22Rv1 (cell line): ENCODE results near the gene NOC3L.
"Not testable (repeated sequence)": the region's sequence is repeated elsewhere in the genome, so short reads cannot be mapped to it uniquely, and the experiment has no call there.

Source experiments
- H3K27ac ChIP-seq: fragments of 450-650 bp; 2 replicates; pipeline ENCODE4 v1.5.1; 2017
- CTCF ChIP-seq: fragments of 450-650 bp; IDR thresholded peaks from 2 replicates; pipeline ENCODE4 v1.5.1; 2017; ENCODE audit warnings: mild to moderate bottlenecking
- ZFX ChIP-seq: fragments of 450-650 bp; IDR thresholded peaks from 2 replicates; pipeline ENCODE4 v1.6.1; 2017; ENCODE audit warnings: antibody characterized with exemption, borderline replicate concordance

NOC3L gene

DNA sequence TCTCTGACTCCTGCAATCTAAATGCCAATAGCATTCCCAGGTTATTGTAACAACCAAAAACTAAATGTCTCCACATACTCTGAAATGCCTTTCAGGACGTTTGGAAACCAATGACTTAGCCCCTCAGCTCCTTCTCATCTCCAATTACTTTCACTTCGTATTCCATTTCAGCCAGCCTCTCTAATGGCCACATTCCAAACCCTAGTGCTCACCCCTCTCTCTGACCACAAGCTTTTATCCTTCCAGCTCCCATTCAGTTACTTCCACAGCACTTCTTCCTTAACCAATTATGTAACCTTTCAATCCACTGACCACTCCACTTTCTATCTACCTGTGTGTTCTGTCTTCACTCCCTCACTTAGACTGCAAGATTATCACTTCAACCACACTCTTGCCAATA, 4.3 kb downstream of the NOC3L start:
- TF ChIP-seq ZFX: no peak
- TF ChIP-seq CTCF: no peak
- no peak overlapping the region for H3K27ac ChIP-seq

- H3K27ac ChIP-seq: no peak overlapping the region
- TF ChIP-seq ZFX: no peak
- no peak for TF ChIP-seq CTCF
Observed at GRCh38 chr10:94357193-94357592, 5.5 kb downstream of the NOC3L start.

DNA sequence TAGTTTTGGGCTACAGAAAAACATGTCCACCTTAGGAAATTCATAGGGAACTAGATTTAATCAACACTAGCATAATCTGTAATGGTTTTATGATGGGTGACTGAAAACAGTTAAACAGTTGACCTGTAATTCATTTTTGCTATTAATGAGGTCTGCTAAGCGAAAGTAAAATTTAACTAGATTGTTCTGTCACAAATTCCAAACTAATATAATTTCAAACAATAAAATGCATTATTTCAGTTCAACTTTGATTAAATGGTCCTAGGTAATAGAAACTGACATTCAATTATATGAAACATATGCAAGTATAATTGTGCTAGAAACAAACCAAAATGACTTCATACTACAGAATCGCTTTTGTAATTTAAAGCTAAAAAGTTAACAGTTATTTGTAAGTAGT, 6.9 kb downstream of the NOC3L start:
- H3K27ac ChIP-seq: no peak overlapping the region
- TF ChIP-seq CTCF: no peak
- no peak for TF ChIP-seq ZFX

- TF ChIP-seq CTCF: no peak
- TF ChIP-seq ZFX: no peak
- H3K27ac ChIP-seq: no peak overlapping the region
Observed at GRCh38 chr10:94353336-94353735, 9.4 kb downstream of the NOC3L start.

DNA sequence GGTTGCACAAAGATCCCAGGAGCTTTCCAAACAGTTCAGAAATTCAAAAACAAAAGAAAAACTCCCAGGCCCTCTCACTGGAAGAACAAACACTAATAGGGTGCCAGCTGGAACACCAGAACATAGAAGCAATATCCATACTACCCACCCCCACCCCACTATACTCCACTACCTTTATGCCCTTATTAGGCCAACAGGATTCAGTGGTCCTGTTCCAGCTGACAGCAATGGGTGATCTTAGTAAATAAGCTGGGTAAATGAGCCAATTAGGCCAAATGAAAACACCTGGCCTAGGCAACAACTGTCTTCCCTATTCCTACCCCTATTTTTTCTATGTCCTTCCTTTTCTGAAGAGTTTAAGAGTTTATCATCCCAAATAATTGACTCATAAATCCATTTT, 11.7 kb downstream of the NOC3L start:
- TF ChIP-seq CTCF (no peak), ZFX (no peak)
- no peak overlapping the region for H3K27ac ChIP-seq

DNA sequence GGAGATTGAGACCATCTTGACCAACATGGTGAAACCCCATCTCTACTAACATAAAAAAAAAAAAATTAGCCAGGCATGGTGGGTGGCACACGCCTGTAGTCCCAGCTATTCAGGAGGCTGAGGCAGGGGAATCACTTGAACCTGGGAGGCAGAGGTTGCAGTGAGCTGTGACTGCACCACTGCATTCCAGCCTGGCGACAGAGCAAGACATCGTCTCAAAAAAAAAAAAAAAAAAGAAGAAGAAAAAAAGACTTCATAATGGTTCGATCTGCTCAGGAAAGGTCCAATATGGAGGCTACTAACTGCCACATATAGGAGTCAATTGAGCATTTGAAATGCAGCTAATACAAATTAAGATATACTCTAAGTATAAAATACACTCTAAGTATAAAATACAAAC, 12.2 kb downstream of the NOC3L start:
- H3K27ac ChIP-seq: not testable (repeated sequence)

GRCh38 chr10:94349327-94349726, 13.4 kb downstream of the NOC3L start:
- TF ChIP-seq CTCF (no peak), ZFX (no peak)
- no peak overlapping the region for H3K27ac ChIP-seq

GRCh38 chr10:94344522-94345122, 18.1 kb downstream of the NOC3L start:
- no peak for TF ChIP-seq ZFX
- no peak for TF ChIP-seq CTCF
- no peak overlapping the region for H3K27ac ChIP-seq
